Endodermal cell (in vitro differentiated cells): ENCODE data around the gene C20orf144. TPM values are rescaled to one million over a fixed set of nuclear protein-coding genes. Genes with fewer than 3 reads are reported as not detected.

ENCODE experiments used
- DNase-seq: peaks from one replicate; pipeline ENCODE4 v3.0.0-alpha.2; 2017
- H3K27ac ChIP-seq: 2 replicates; pipeline ENCODE4 v1.5.1; 2013; ENCODE audit warnings: mild to moderate bottlenecking, low read depth, low read length, moderate library complexity
- H3K27me3 ChIP-seq: 2 replicates; pipeline ENCODE4 v1.6.1; 2013; ENCODE audit warnings: mild to moderate bottlenecking, low read length, moderate library complexity; ENCODE audit not compliant: insufficient read depth, control insufficient read depth, poor library complexity, severe bottlenecking
- H3K36me3 ChIP-seq: 2 replicates; pipeline ENCODE4 v1.7.0; 2013; ENCODE audit warnings: mild to moderate bottlenecking, low read length, moderate library complexity; ENCODE audit not compliant: control insufficient read depth, insufficient read depth
- H3K4me1 ChIP-seq: one replicate; pipeline ENCODE4 v1.7.0; 2013; ENCODE audit warnings: low read length; ENCODE audit not compliant: control insufficient read depth, insufficient read depth
- H3K4me3 ChIP-seq: 2 replicates; pipeline ENCODE4 v1.5.1; 2013; ENCODE audit warnings: mild to moderate bottlenecking, low read length, moderate library complexity
- H3K9ac ChIP-seq: 2 replicates; pipeline ENCODE4 v1.6.1; 2013; ENCODE audit warnings: mild to moderate bottlenecking, low read length, moderate library complexity; ENCODE audit not compliant: poor library complexity, severe bottlenecking; ENCODE audit errors: extremely low read depth
- H3K9me3 ChIP-seq: 2 replicates; pipeline ENCODE4 v1.6.1; 2013; ENCODE audit warnings: mild to moderate bottlenecking, low read length, moderate library complexity; ENCODE audit not compliant: control insufficient read depth
- H3K27ac Mint-ChIP-seq: 2 replicates; pipeline ENCODE4 v1.8.0; 2020; ENCODE audit warnings: mixed read lengths
- H3K27me3 Mint-ChIP-seq: 2 replicates; pipeline ENCODE4 v1.8.0; 2021; ENCODE audit warnings: mild to moderate bottlenecking, mixed read lengths; ENCODE audit not compliant: insufficient read depth
- H3K36me3 Mint-ChIP-seq: 2 replicates; pipeline ENCODE4 v1.8.0; 2020; ENCODE audit warnings: low read depth, mixed read lengths
- H3K4me1 Mint-ChIP-seq: 2 replicates; pipeline ENCODE4 v1.8.0; 2020; ENCODE audit warnings: mixed read lengths
- H3K4me3 Mint-ChIP-seq: 2 replicates; pipeline ENCODE4 v1.8.0; 2020; ENCODE audit warnings: mild to moderate bottlenecking, moderate library complexity, mixed read lengths
- H3K9me3 Mint-ChIP-seq: 2 replicates; pipeline ENCODE4 v1.8.0; 2020; ENCODE audit warnings: mild to moderate bottlenecking, mixed read lengths
- WGBS, 2 experiments: methylation state at CpG; one replicate each; pipeline versions ENCODE4 v1.1.5 to v1.1.7; 2013; ENCODE audit warnings: missing lambda C conversion rate in 2 of 2, mixed read lengths in 1 of 2; ENCODE audit not compliant: insufficient coverage in 1 of 2, insufficient read length in 1 of 2; 5-methylcytosine and 5-hydroxymethylcytosine counted together
- total RNA-seq, 2 donors: library from RNA; stranded (reverse); fragmentation: NEBNext Ultra II Directional in 1 of 2; extraction: Animal tissue kit (Norgen Biotek cat#: 25700) in 1 of 2; gene quantifications; 2 replicates in 1 of 2; 3 replicates in 1 of 2; pipeline ENCODE4 v1.2.1, GENCODE V29; 2021
- TF ChIP-seq, protein P1 (sequence below): fragments of 200-600 bp; sonication (generic); conservative IDR thresholded peaks from 2 replicates; pipeline ENCODE4 v1.5.0; 2021; ENCODE audit warnings: antibody characterized with exemption, mild to moderate bottlenecking

Gene C20orf144
- total RNA-seq, 2 donors from 2014 or later: 0.44 TPM; not detected in 1

DNA sequence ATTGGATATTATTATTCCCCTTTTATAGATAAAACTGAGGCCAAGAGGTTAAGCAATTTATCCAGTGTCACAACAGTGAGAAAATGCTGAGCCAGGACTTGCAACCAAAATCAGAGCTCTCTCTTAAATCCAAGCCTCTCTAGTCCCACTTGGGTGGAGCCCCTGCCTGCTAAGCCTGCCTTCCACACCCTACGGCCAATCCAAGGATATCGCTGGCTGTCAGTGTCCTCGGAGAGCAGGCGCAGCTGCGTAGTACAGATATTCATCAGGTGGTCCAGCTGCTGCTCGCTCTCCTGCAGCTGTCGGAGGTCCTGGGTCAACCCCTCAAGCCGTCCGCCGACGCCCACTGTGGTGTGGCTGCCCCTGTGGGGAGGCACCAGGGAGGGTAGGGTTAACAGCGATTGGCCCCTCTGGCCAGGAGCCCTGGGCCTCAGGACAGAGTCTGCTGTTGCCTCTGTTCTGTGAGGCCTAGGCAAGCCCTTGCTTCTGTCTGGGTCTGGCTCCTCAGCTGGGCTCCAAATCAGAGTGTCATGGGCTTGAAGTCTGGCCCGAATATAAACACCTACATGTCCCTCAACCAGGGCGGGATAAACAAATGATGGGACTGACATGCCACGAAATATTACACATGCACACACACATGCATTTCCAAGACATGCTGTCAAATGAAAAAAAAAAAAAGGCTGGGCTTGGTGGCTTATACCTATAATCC, 16.0 kb downstream of the C20orf144 start:
- peak; percentile 41 for DNase-seq
- no peak overlapping the region for H3K27ac Mint-ChIP-seq
- peaks cover 20% of the 10 kb centered on the region for H3K36me3 ChIP-seq
- no peaks in the 10 kb centered on the region for H3K9me3 Mint-ChIP-seq
- H3K4me3 Mint-ChIP-seq: no peak overlapping the region
- WGBS, 2 experiments: 90 to 93% methylated on average over 7 to 15 of the region's 15 CpGs
- no peak overlapping the region for H3K9ac ChIP-seq
- no peak overlapping the region for H3K4me3 ChIP-seq
- H3K9me3 ChIP-seq: no peaks in the 10 kb centered on the region
- no peak overlapping the region for H3K27ac ChIP-seq
- no peaks in the 10 kb centered on the region for H3K27me3 ChIP-seq
- peaks cover 19% of the 10 kb centered on the region for H3K4me1 Mint-ChIP-seq
- peaks cover 35% of the 10 kb centered on the region for H3K36me3 Mint-ChIP-seq
- TF ChIP-seq, protein P1, sequence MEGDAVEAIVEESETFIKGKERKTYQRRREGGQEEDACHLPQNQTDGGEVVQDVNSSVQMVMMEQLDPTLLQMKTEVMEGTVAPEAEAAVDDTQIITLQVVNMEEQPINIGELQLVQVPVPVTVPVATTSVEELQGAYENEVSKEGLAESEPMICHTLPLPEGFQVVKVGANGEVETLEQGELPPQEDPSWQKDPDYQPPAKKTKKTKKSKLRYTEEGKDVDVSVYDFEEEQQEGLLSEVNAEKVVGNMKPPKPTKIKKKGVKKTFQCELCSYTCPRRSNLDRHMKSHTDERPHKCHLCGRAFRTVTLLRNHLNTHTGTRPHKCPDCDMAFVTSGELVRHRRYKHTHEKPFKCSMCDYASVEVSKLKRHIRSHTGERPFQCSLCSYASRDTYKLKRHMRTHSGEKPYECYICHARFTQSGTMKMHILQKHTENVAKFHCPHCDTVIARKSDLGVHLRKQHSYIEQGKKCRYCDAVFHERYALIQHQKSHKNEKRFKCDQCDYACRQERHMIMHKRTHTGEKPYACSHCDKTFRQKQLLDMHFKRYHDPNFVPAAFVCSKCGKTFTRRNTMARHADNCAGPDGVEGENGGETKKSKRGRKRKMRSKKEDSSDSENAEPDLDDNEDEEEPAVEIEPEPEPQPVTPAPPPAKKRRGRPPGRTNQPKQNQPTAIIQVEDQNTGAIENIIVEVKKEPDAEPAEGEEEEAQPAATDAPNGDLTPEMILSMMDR: no peak
- peaks cover 4% of the 10 kb centered on the region for H3K4me1 ChIP-seq
- no peaks in the 10 kb centered on the region for H3K27me3 Mint-ChIP-seq

DNA sequence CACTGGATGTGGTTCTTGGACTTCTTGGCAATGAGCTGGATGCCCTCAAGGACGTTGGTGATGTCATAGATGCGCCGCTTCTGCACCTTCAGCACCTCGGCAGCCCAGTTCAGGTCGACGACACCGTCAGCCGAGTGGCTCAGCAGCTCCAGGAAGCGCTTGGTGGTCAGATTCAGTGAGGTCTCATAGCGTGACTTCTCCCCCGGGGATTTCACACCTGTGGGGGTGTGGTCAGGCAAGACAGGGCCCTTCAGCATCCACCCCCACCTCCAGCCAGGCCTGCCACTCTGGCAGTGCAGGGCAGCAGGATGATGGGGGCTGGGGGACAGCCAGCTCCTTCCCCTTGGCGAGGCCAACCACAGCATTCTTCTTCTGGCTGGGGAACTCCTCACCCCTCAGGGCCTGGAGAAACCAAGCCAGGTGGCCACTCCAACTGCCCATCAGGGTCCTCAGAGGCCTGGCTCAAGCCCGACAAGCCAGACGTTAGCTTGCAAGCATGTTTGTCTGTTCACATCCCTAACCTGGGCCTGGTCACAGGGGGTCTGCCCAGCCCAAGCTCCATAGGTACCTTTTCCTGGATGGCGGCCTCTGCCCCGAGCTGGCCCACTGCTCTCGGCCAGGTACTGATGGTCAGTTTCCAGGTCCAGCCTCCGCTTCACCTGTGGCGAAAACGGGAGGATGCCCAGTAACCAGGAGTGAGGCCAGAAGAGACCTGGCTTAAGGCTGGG, 17.8 kb downstream of the C20orf144 start:
- Histone ChIP-seq H3K4me3 (no peak overlapping the region), H3K27ac (no peak overlapping the region), H3K9ac (no peak overlapping the region), H3K4me1 (no peaks in the 10 kb centered on the region), H3K9me3 (no peaks in the 10 kb centered on the region), H3K36me3 (peaks cover 20% of the 10 kb centered on the region), H3K27me3 (no peaks in the 10 kb centered on the region)
- Mint-ChIP-seq H3K9me3 (no peaks in the 10 kb centered on the region), H3K4me3 (no peak overlapping the region), H3K4me1 (peaks cover 19% of the 10 kb centered on the region), H3K27ac (no peak overlapping the region), H3K27me3 (no peaks in the 10 kb centered on the region), H3K36me3 (peaks cover 35% of the 10 kb centered on the region)
- WGBS, 2 experiments: 93 to 96% methylated on average over 13 to 20 of the region's 20 CpGs
- no peak for DNase-seq
- TF ChIP-seq, protein P1: no peak

DNA sequence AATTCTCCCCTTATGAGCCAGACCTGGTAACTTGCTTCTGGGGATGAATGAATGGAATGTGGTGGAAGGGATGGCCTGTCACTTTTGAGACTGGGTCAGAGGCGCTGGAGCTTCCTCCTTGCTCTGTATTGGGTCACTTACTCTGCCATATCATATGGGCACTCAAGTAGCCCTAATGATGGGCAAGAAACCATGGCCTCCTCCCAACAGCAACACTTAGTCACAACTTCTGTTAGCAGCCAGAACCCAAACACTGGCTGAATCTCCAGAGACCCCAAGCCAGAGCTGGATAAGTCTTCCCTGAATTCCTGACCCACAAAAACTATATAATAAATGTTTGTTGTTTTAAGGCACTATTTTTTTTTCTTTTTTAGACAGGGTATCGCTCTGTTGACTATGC, 18.6 kb downstream of the C20orf144 start:
- H3K4me1 Mint-ChIP-seq: peaks cover 18% of the 10 kb centered on the region

More for the DNA sequence above, 18.6 kb downstream of the C20orf144 start:
- H3K36me3 ChIP-seq: peaks cover 20% of the 10 kb centered on the region
- no peak overlapping the region for H3K27ac Mint-ChIP-seq
- H3K4me3 ChIP-seq: no peak overlapping the region
- H3K27ac ChIP-seq: no peak overlapping the region
- H3K4me1 ChIP-seq: no peaks in the 10 kb centered on the region
- no peaks in the 10 kb centered on the region for H3K27me3 ChIP-seq
- no peak for DNase-seq
- 89 to 100% methylated on average over 1 to 2 of the region's 2 CpGs for WGBS, 2 experiments
- H3K9me3 Mint-ChIP-seq: no peaks in the 10 kb centered on the region
- no peak overlapping the region for H3K9ac ChIP-seq
- H3K27me3 Mint-ChIP-seq: no peaks in the 10 kb centered on the region
- TF ChIP-seq, protein P1: no peak
- H3K4me3 Mint-ChIP-seq: no peak overlapping the region
- no peaks in the 10 kb centered on the region for H3K9me3 ChIP-seq
- H3K36me3 Mint-ChIP-seq: peaks cover 35% of the 10 kb centered on the region
